Astrocyte (in vitro differentiated cells and primary cell): ENCODE data around the gene FGD5.

Experiments used
- EZH2 ChIP-seq: IDR thresholded peaks from 2 replicates; pipeline ENCODE4 v1.6.1; 2012; ENCODE audit warnings: mild to moderate bottlenecking, low read length, inconsistent platforms; ENCODE audit not compliant: insufficient read depth
- TF ChIP-seq, protein P1 (sequence below): IDR thresholded peaks from 2 replicates; pipeline ENCODE4 v1.5.1; 2011; ENCODE audit warnings: low read depth, mild to moderate bottlenecking, inconsistent platforms, low read length, moderate library complexity; ENCODE audit not compliant: insufficient read depth

DNA sequence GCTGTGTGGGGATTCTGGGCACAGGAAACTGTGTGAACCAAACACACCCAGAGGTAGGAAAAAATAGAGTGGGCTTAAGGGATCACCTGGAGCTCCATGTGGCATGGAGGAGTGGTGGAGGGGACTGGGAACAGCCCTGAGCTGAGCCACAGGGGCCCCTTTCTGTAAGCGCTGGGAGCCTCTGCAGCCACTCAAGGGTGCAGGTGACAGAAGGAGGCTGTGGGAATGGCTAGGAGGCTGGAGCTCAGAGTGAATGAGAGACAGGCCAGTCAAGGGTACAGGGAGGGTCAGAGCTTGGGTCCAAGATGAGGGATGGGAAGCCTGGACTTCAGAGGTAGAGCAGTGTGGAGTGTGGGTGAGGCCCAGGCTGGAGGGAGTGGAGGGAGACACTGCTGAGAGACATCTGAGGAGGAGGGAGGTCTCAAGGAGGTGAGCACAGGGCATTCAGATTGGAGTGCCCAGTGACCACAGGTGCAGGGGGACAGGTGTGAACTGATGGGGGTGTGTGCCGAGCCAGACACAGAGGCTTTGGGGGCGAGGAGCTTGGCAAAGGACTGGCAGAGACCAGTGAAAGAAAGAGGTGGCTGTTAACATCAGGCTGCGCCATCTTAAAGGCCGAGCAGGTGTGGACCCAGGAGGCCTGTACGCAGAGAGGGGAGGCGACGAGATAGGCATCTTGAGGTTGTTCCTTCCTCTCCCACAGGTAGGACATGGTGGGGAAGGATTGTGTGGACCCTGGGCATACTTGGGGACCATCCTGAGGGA, 56.8 kb downstream of the FGD5 start:
- TF ChIP-seq, protein P1, sequence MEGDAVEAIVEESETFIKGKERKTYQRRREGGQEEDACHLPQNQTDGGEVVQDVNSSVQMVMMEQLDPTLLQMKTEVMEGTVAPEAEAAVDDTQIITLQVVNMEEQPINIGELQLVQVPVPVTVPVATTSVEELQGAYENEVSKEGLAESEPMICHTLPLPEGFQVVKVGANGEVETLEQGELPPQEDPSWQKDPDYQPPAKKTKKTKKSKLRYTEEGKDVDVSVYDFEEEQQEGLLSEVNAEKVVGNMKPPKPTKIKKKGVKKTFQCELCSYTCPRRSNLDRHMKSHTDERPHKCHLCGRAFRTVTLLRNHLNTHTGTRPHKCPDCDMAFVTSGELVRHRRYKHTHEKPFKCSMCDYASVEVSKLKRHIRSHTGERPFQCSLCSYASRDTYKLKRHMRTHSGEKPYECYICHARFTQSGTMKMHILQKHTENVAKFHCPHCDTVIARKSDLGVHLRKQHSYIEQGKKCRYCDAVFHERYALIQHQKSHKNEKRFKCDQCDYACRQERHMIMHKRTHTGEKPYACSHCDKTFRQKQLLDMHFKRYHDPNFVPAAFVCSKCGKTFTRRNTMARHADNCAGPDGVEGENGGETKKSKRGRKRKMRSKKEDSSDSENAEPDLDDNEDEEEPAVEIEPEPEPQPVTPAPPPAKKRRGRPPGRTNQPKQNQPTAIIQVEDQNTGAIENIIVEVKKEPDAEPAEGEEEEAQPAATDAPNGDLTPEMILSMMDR, result no peak
- TF ChIP-seq EZH2, result no peak
